SK-N-SH (cell line): ENCODE measurements around the gene VWF. TPM values are rescaled to one million over a fixed set of nuclear protein-coding genes. Genes with fewer than 3 reads are reported as not detected.

Experiments
- CTCF ChIA-PET: fragments of 300-600, 350-600 bp; formaldehyde crosslinking; extraction: SDS; loops from one replicate; lab custom pipeline; 2021; lab: Yijun Ruan, JAX
- POLR2A ChIA-PET: fragments of 350-600 bp; sonication (Branson Sonifier 250); formaldehyde crosslinking; extraction: SDS; loops from one replicate; lab custom pipeline; 2020; ENCODE audit warnings: antibody characterized with exemption, inconsistent platforms; lab: Yijun Ruan, JAX
- DNase-seq: peaks from one replicate; pipeline ENCODE4 v3.0.0; 2012
- H2AFZ ChIP-seq: fragments of 200-600 bp; sonication (generic); 2 replicates; pipeline ENCODE4 v1.8.1; 2016; ENCODE audit warnings: antibody characterized with exemption, mild to moderate bottlenecking, low read depth
- H3F3A ChIP-seq: fragments of 200-600 bp; sonication (generic); replicated peaks from 2 replicates; pipeline ENCODE3; 2016; ENCODE audit warnings: antibody characterized with exemption, mild to moderate bottlenecking; ENCODE audit not compliant: insufficient read depth
- H3K27ac ChIP-seq, 2 experiments: fragments of 200-500 bp in 1 of 2; fragments of 200-600 bp in 1 of 2; sonication (Bioruptor generic) in 1 of 2; sonication (generic), shearing (Covaris generic) in 1 of 2; 2 replicates each; pipeline versions ENCODE4 v1.5.1 to v1.6.1; 2014 to 2016; ENCODE audit warnings: low read depth in 2 of 2, inconsistent platforms in 1 of 2, low read length in 1 of 2, mild to moderate bottlenecking in 1 of 2, mixed read lengths in 1 of 2
- H3K27me3 ChIP-seq: fragments of 200-600 bp; sonication (generic), shearing (Covaris generic); 2 replicates; pipeline ENCODE4 v1.6.1; 2016; ENCODE audit warnings: mixed run types; ENCODE audit not compliant: insufficient read depth
- H3K36me3 ChIP-seq, 2 experiments: fragments of 200-500 bp in 1 of 2; fragments of 200-600 bp in 1 of 2; sonication (Bioruptor generic) in 1 of 2; sonication (generic) in 1 of 2; replicated peaks in 1 of 2; 2 replicates each; pipeline versions ENCODE3 to v1.5.1; 2014 to 2016; ENCODE audit warnings: low read length in 1 of 2, mild to moderate bottlenecking in 1 of 2; ENCODE audit not compliant: insufficient read depth in 2 of 2, control insufficient read depth in 1 of 2
- H3K4me1 ChIP-seq, 2 experiments: fragments of 200-500 bp in 1 of 2; fragments of 200-600 bp in 1 of 2; sonication (Bioruptor generic) in 1 of 2; sonication (generic), shearing (Covaris generic) in 1 of 2; 2 replicates each; pipeline versions ENCODE4 v1.5.1 to v1.6.1; 2014 to 2016; ENCODE audit warnings: low read depth in 1 of 2, low read length in 1 of 2, mixed run types in 1 of 2; ENCODE audit not compliant: insufficient read depth in 2 of 2, control insufficient read depth in 1 of 2
- H3K4me2 ChIP-seq: fragments of 200-600 bp; sonication (generic), shearing (Covaris generic); 2 replicates; pipeline ENCODE4 v1.6.1; 2017; ENCODE audit warnings: mixed run types
- H3K4me3 ChIP-seq, 2 experiments: fragments of 200-500 bp in 1 of 2; fragments of 200-600 bp in 1 of 2; sonication (Bioruptor generic) in 1 of 2; sonication (generic), shearing (Covaris generic) in 1 of 2; 2 replicates each; pipeline versions ENCODE4 v1.5.1 to v1.8.1; 2014 to 2016; ENCODE audit warnings: low read depth in 2 of 2, inconsistent platforms in 1 of 2, low read length in 1 of 2, mild to moderate bottlenecking in 1 of 2, mixed read lengths in 1 of 2, moderate library complexity in 1 of 2
- H3K79me2 ChIP-seq: fragments of 200-600 bp; sonication (generic); 2 replicates; pipeline ENCODE4 v1.8.1; 2017; ENCODE audit warnings: mild to moderate bottlenecking; ENCODE audit not compliant: insufficient read depth
- H3K9ac ChIP-seq: fragments of 200-600 bp; sonication (generic); 2 replicates; pipeline ENCODE4 v1.6.1; 2017; ENCODE audit warnings: mixed run types
- H3K9me2 ChIP-seq: fragments of 200-600 bp; sonication (generic); 2 replicates; pipeline ENCODE4 v1.6.1; 2017; ENCODE audit warnings: mixed run types
- H3K9me3 ChIP-seq: fragments of 200-600 bp; sonication (generic); 2 replicates; pipeline ENCODE4 v1.6.1; 2017; ENCODE audit warnings: mixed run types, mild to moderate bottlenecking, moderate library complexity
- H4K20me1 ChIP-seq: fragments of 200-600 bp; sonication (generic); 2 replicates; pipeline ENCODE4 v1.6.1; 2017; ENCODE audit warnings: mild to moderate bottlenecking, mixed run types; ENCODE audit not compliant: insufficient read depth
- CTCF ChIP-seq: fragments of 200-600 bp; sonication (generic); IDR thresholded peaks from 2 replicates; pipeline ENCODE4 v1.6.1; 2017; ENCODE audit warnings: antibody characterized with exemption, mild to moderate bottlenecking, moderate library complexity
- FOXM1 ChIP-seq: IDR thresholded peaks from 2 replicates; pipeline ENCODE4 v1.4.0; 2012; ENCODE audit warnings: low read depth, mild to moderate bottlenecking
- JUND ChIP-seq: IDR thresholded peaks from 2 replicates; pipeline ENCODE4 v1.4.0; 2012
- MEF2A ChIP-seq: IDR thresholded peaks from 2 replicates; pipeline ENCODE4 v1.4.0; 2012; ENCODE audit warnings: low read depth, borderline replicate concordance
- NFIC ChIP-seq: IDR thresholded peaks from 2 replicates; pipeline ENCODE4 v1.4.0; 2012; ENCODE audit warnings: borderline replicate concordance
- RAD21 ChIP-seq: IDR thresholded peaks from 2 replicates; pipeline ENCODE4 v1.6.1; 2012; ENCODE audit warnings: mild to moderate bottlenecking, low read length
- RFX5 ChIP-seq: IDR thresholded peaks from 2 replicates; pipeline ENCODE4 v1.6.1; 2012; ENCODE audit warnings: mild to moderate bottlenecking, improper control_type of control experiment, low read length
- SIN3A ChIP-seq: IDR thresholded peaks from 2 replicates; pipeline ENCODE4 v1.6.1; 2012; ENCODE audit warnings: low read depth, mild to moderate bottlenecking, low read length, moderate library complexity, borderline replicate concordance
- SMC3 ChIP-seq: IDR thresholded peaks from 2 replicates; pipeline ENCODE4 v1.6.1; 2012; ENCODE audit warnings: low read depth, low read length, improper control_type of control experiment
- TAF1 ChIP-seq: IDR thresholded peaks from 2 replicates; pipeline ENCODE4 v1.6.1; 2012; ENCODE audit warnings: low read depth, mild to moderate bottlenecking, low read length, moderate library complexity, borderline replicate concordance
- TEAD4 ChIP-seq: IDR thresholded peaks from 2 replicates; pipeline ENCODE4 v1.4.0; 2012; ENCODE audit warnings: mild to moderate bottlenecking, borderline replicate concordance; ENCODE audit not compliant: insufficient read depth
- YY1 ChIP-seq: IDR thresholded peaks from 2 replicates; pipeline ENCODE4 v1.4.0; 2012; ENCODE audit warnings: low read depth, mild to moderate bottlenecking
- ZBTB33 ChIP-seq: IDR thresholded peaks from 2 replicates; pipeline ENCODE4 v1.4.0; 2012; ENCODE audit warnings: low read depth, borderline replicate concordance
- WGBS: methylation state at CpG from one replicate; pipeline ENCODE4 v1.1.6; 2017; ENCODE audit warnings: low lambda C conversion rate; 5-methylcytosine and 5-hydroxymethylcytosine counted together
- polyA plus RNA-seq, 3 experiments: library from polyadenylated mRNA; depleted of rRNA; stranded (reverse); fragments of >200 nt; gene quantifications; 2 replicates each; pipeline ENCODE4 v1.2.3, GENCODE V29; 2012

Gene VWF
- polyA plus RNA-seq, 1 of the 3 experiments (the other 2 are of a cell fraction): 0.12 TPM

- Histone ChIP-seq H3K4me1 (no peaks in the 10 kb centered on the region; a peak in 1 of 4 replicates), H3K9me3 (no peaks in the 10 kb centered on the region)
- WGBS: 44% methylated on average over 6 of the region's 9 CpGs
- TF ChIP-seq SIN3A (no peak), JUND (no peak), RFX5 (no peak), SMC3 (peak; percentile 71), TEAD4 (no peak), MEF2A (no peak), TAF1 (no peak), RAD21 (peak; percentile 57), YY1 (no peak), CTCF (peak; percentile 88), NFIC (no peak), FOXM1 (no peak), ZBTB33 (no peak)
- TF ChIP-seq, all 33 proteins: peak for 3
- Histone ChIP-seq H3K27ac (no peak overlapping the region), H3K4me3 (no peak overlapping the region), H3K4me2 (no peak overlapping the region), H3K79me2 (no peaks in the 10 kb centered on the region), H3K9ac (no peak overlapping the region), H3F3A (no peaks in the 10 kb centered on the region), H3K27me3 (peaks cover 7% of the 10 kb centered on the region; the same call in 1 of the 2 replicates), H3K9me2 (no peaks in the 10 kb centered on the region), H3K36me3 (no peaks in the 10 kb centered on the region), H2AFZ (no peak overlapping the region), H4K20me1 (no peaks in the 10 kb centered on the region)
- ChIA-PET CTCF (interaction anchor here (0.6 to 5.5 kb wide), 13 partner anchors 9 to 954 kb away, joined by 3 to 52 read pairs (median 4); no protein-coding TSS in a partner anchor), POLR2A (no interaction called here)
- peak; percentile 80 for DNase-seq
These were observed 158.5 kb downstream of the VWF start for GRCh38 chr12:5965950-5966383.
